ENCODE results near the gene SEMA3G.
A peak's percentile ranks its signal among the peaks of the same experiment; 100 is the strongest.

SEMA3G gene

DNA sequence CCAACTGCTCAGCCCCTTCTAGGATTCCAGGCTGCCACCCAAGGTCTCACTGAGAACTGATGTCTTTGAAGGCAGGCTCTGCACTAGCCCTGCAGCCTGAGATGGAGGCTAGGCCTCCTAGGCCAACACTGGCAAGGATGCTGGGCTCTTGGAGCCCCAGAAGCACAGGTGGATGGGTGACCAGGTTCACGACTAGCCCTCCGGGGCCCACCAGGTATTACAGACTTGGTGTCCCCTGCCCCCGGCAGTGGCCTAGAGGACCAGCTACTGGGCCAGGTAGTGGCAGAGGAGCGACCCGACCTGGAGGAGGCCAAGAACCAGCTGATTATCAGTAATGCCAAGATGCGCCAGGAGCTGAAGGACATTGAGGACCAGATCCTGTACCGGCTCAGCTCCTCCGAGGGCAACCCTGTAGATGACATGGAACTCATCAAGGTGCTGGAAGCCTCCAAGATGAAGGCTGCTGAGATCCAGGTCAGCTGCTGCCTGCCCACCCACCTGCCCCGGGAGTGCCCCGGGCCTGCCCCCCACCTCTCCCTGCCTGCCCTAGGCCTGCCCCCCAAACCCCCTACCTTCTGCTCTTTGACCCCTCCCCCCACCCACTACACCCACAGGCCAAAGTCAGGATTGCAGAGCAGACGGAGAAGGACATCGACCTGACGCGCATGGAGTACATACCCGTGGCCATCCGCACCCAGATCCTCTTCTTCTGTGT, 52.5 kb downstream of the SEMA3G start:
- TF ChIP-seq CTCF (IDR thresholded peaks at IDR 0.05; ENCODE audit: insufficient read depth, missing control alignments) = no peak
- FAIRE-seq (no peak), DNase-seq (ENCODE audit: insufficient read length, low spot score) (no peak)

GRCh38 chr3:52391096-52391495, 53.8 kb downstream of the SEMA3G start:
- no peak for DNase-seq (ENCODE audit: insufficient read length, low spot score)
- TF ChIP-seq CTCF (IDR thresholded peaks at IDR 0.05; ENCODE audit: insufficient read depth, missing control alignments) = no peak
- no peak for FAIRE-seq

GRCh38 chr3:52388933-52389332, 56.0 kb downstream of the SEMA3G start:
- DNase-seq (ENCODE audit: insufficient read length, low spot score) (no peak), FAIRE-seq (no peak)
- TF ChIP-seq CTCF (IDR thresholded peaks at IDR 0.05; ENCODE audit: insufficient read depth, missing control alignments) = no peak

- DNase-seq (ENCODE audit: insufficient read length, low spot score) = no peak
- TF ChIP-seq CTCF (IDR thresholded peaks at IDR 0.05; ENCODE audit: insufficient read depth, missing control alignments) = no peak
- FAIRE-seq = no peak
Measured at GRCh38 chr3:52388348-52388821, 56.5 kb downstream of the SEMA3G start.

GRCh38 chr3:52387481-52387880, 57.4 kb downstream of the SEMA3G start:
- FAIRE-seq (no peak), DNase-seq (ENCODE audit: insufficient read length, low spot score) (no peak)
- no peak for TF ChIP-seq CTCF (IDR thresholded peaks at IDR 0.05; ENCODE audit: insufficient read depth, missing control alignments)

- peak; percentile 38 for TF ChIP-seq CTCF (IDR thresholded peaks at IDR 0.05; ENCODE audit: insufficient read depth, missing control alignments)
- FAIRE-seq (no peak), DNase-seq (ENCODE audit: insufficient read length, low spot score) (peak; percentile 75)
Measured at GRCh38 chr3:52385157-52385556, 59.7 kb downstream of the SEMA3G start.

GRCh38 chr3:52384019-52384761, 60.7 kb downstream of the SEMA3G start:
- DNase-seq (ENCODE audit: insufficient read length, low spot score) (no peak), FAIRE-seq (no peak)
- no peak for TF ChIP-seq CTCF (IDR thresholded peaks at IDR 0.05; ENCODE audit: insufficient read depth, missing control alignments)
